GM12874 (cell line): ENCODE data around the gene TP73.

Experiments
- TF ChIP-seq, protein P1 (sequence below): IDR thresholded peaks from 2 replicates; pipeline ENCODE4 v1.5.1; 2011; ENCODE audit warnings: low read depth, mild to moderate bottlenecking, control low read depth, low read length, moderate library complexity; ENCODE audit not compliant: insufficient read depth

The TP73 gene

DNA sequence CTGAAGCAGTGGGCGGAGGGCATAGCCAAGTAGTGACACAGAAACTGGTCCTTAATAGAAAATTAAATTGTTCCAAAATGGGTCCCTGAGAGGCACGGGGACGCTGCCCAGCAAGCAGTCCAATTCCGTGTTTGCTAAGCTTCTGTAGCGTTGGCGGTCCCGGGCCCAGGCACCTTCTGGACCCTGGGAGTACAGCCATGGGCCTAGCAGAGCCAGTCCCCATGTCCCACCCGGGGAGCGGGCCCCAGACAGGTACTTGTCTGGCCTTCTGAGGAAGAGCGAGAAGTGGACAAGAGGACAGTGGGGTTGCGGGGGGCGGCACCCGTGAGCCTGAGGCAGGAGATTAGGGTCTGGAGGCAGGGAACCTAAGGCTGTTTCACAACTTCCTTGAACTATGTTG, 88.4 kb downstream of the TP73 start:
- TF ChIP-seq, protein P1, sequence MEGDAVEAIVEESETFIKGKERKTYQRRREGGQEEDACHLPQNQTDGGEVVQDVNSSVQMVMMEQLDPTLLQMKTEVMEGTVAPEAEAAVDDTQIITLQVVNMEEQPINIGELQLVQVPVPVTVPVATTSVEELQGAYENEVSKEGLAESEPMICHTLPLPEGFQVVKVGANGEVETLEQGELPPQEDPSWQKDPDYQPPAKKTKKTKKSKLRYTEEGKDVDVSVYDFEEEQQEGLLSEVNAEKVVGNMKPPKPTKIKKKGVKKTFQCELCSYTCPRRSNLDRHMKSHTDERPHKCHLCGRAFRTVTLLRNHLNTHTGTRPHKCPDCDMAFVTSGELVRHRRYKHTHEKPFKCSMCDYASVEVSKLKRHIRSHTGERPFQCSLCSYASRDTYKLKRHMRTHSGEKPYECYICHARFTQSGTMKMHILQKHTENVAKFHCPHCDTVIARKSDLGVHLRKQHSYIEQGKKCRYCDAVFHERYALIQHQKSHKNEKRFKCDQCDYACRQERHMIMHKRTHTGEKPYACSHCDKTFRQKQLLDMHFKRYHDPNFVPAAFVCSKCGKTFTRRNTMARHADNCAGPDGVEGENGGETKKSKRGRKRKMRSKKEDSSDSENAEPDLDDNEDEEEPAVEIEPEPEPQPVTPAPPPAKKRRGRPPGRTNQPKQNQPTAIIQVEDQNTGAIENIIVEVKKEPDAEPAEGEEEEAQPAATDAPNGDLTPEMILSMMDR: no peak

DNA sequence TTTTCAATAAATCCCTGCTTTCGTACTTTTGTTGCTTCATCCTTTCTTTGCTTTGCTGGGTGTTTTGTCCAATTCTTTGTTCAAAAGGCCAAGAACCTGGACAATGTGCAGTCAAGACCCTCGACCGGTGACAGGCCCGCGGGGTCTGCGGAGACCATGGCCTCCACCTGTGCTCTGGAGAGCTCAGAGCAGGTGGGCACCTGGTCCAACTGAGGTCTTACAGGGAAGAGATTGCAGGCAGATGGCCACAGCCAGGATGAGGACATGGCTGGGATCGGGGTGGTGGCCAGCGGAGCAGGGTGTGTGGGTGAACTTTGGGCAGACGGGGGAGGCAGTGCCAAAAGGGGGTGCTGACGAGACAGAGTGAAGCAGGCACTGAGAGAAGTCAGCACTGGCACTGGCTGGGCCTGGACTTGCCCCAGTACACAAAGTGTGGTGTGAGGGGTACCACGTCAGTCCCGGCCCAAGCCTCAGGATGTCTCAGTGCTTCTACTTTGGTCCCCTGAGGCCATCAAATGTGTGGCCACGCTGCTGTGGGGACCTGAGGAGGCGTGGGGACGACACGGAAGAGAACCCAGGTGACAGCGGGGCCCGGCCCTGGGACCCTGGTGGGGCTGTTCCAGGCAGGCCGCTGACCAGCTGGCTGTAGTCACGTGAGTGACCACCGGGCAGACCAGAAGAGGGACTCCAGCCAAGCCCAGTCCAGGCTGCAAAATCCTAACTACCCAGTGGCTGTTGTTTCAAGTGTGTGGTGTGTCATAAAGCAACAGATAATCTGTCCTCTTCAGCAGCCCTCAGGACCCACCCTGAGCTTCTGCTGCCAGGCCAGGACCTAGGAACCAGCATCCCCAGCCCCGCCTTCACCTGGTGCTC, 89.5 kb downstream of the TP73 start:
- TF ChIP-seq, protein P1: no peak

DNA sequence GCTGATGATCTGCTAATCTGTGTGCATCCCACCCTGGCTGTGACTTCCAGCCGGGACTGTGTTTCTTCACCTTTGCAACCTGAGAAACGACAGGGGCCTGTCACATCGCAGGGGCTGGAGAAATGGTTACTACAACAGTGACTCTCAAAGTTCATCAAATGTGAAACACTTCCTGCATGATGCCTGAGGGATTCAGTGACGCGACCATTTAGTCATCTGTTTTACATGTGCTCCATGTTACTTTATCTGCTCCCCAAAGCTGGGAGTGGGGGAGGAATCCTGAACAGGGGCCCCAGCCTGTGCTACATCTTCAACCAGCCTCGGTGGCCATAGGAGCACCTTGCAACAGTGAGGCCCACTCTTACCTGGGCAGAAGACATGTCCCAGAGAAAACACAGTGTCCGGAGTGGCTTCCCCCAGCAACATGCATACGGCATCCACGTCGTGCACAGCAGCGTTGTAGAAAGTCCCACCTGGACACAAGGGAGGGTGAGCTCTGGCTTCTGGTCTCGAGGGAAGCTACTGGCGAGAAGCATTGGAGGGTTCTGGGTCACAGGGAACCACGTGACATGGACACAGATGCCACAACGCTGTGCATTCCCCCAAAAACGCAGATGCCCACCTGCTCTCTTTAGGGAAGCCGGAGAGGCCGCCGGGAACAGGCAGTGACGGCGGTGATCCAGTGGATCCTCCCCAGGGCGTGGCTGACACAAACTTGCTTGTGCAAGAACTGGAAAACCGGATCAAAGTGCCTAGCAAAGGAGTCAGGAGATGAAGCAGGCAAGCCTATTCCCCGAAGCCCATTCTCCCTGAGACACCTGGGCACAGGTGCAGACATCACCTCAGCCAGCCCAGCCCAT, 90.4 kb downstream of the TP73 start:
- TF ChIP-seq, protein P1: no peak

DNA sequence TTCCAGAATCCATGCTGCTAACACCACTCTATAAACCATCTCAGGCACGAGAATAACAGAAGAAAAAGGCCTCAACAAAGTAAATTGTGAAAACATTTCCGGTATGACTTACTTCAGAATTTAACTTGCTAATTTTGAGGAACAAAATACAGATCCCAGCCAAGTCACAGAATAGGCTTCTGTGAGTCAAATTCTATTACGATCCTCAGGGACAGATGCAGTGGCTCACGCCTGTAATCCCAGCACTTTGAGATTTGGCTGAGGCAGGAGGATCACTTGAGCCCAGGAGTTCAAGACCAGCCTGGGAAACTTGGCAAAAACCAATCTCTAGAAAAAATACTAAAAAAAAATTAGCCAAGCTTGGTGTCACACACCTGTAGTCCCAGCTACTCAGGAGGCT, 91.1 kb downstream of the TP73 start:
- TF ChIP-seq, protein P1: no peak

DNA sequence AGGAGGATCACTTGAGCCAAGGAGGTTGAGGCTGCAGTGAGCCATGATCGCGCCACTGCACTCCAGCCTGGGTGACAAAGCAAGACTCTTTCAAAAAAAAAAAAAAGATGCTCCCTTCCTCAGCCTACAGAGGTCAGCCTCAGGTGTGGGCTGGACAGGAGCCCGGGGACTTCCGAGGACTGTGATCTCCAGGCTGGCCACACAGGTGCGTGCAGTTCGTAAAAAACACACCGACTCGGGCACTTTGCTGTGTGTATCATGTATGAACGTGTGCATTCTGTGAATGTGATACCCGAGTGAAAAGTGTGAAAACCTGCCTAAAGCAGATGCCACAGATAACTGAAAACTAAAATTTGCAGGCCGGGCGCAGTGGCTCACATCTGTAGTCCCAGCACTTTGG, 91.5 kb downstream of the TP73 start:
- TF ChIP-seq, protein P1: no peak

DNA sequence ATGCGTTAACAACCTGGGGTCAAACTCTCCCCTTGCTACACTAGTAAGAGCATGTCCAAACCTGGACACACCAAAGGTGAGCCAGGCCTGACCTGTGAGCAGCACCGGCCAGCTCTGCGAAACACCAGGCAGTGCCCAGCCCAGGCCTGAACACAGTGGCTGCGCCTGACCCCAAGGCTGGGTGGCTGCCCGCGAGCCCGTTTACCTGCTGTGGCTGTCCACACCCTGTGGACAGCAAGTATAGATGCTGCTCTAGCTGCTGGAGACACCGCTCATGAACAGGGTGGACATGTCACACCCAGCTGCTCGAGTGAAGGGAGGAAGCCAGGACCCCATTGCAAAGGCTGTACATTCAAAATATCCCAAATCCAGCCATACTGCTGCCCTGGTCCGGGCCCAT, 92.3 kb downstream of the TP73 start:
- TF ChIP-seq, protein P1: no peak

DNA sequence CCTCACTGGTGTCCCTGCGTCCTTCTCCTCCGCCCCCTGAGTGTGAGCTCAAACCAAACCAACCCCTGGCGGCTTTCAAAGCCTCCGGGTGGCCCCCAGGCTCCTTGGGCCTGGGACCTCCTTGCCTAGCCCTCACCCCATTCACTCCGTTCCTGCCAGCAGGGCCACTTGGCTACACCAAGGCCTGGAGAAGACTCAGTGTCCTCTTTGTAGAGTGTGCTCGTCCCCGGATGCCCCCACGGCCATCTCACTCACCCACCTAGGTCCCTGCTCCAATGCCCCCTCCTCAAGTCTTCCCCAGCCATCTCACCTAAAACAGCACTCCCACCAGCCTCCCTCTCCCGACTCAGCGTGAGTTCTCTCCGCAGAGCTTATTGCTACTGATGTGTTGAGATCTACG, 92.8 kb downstream of the TP73 start:
- TF ChIP-seq, protein P1: no peak
